Measurements from ENCODE around the gene S100A5. TPM values are rescaled to one million over a fixed set of nuclear protein-coding genes. Genes with fewer than 3 reads are reported as not detected.
"Not testable (repeated sequence)": the region's sequence is repeated elsewhere in the genome, so short reads cannot be mapped to it uniquely, and the experiment has no call there.

Gene S100A5
- polyA plus RNA-seq, 2 of the 4 experiments (the other 2 are of a cell fraction), result 0.45 to 0.68 TPM

DNA sequence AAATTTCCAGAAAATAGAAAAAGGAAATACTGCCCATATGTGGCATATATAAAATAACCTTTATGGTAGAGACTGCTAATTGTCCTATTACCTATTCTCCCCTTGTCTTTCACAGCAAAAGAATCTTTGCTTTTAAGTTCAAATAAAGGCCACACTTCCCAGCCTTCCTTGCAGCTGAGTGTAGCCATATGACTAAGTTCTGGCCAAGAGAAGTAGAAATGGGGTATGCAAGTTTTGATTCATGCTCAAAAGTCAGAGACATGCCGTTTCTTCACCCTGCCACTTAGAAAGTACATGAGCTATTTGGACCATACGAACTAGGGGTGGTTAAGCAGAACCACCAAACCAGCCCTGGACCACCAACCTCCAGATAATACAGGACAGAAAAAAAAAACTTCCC, 43.2 kb upstream of the S100A5 start:
- TF ChIP-seq, protein P1, sequence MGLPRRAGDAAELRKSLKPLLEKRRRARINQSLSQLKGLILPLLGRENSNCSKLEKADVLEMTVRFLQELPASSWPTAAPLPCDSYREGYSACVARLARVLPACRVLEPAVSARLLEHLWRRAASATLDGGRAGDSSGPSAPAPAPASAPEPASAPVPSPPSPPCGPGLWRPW (IDR thresholded peaks at IDR 0.05), result no peak
- TF ChIP-seq MAZ (IDR thresholded peaks at IDR 0.05; ENCODE audit: borderline replicate concordance, low read depth, low read length), result no peak
- no peak for TF ChIP-seq PHF8 (IDR thresholded peaks at IDR 0.05; ENCODE audit: borderline replicate concordance, low read depth)
- TF ChIP-seq CHD2 (IDR thresholded peaks at IDR 0.05; ENCODE audit: low read length, partially characterized antibody), result no peak
- TF ChIP-seq REST (IDR thresholded peaks at IDR 0.05), result no peak
- TF ChIP-seq POLR2A (IDR thresholded peaks at IDR 0.05; ENCODE audit: low read length), result no peak
- no peak for TF ChIP-seq TP53 (CRISPR knock-in tag; IDR thresholded peaks at IDR 0.05)
- no peak for TF ChIP-seq CHD4 (IDR thresholded peaks at IDR 0.05; ENCODE audit: borderline replicate concordance)
- no peak for TF ChIP-seq FOSL2 (IDR thresholded peaks at IDR 0.05)
- TF ChIP-seq FOSL2 (CRISPR knock-in tag; IDR thresholded peaks at IDR 0.05), result no peak
- TF ChIP-seq SREBF2 (IDR thresholded peaks at IDR 0.05), result no peak
- TF ChIP-seq RFX5 (IDR thresholded peaks at IDR 0.05), result no peak
- TF ChIP-seq, protein P2, sequence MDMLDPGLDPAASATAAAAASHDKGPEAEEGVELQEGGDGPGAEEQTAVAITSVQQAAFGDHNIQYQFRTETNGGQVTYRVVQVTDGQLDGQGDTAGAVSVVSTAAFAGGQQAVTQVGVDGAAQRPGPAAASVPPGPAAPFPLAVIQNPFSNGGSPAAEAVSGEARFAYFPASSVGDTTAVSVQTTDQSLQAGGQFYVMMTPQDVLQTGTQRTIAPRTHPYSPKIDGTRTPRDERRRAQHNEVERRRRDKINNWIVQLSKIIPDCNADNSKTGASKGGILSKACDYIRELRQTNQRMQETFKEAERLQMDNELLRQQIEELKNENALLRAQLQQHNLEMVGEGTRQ (IDR thresholded peaks at IDR 0.05), result no peak
- TF ChIP-seq HOXB13 (CRISPR knock-in tag; IDR thresholded peaks at IDR 0.05; ENCODE audit: low read depth), result no peak
- TF ChIP-seq ESRRA (IDR thresholded peaks at IDR 0.05; ENCODE audit: borderline replicate concordance, low read length), result no peak
- TF ChIP-seq ELK1 (IDR thresholded peaks at IDR 0.05; ENCODE audit: low read depth, low read length), result no peak
- TF ChIP-seq NFE2L2 (conservative IDR thresholded peaks at IDR 0.05; ENCODE audit: low read length), result no peak
- TF ChIP-seq RAD21 (conservative IDR thresholded peaks at IDR 0.05 in 1 of 2, IDR thresholded peaks at IDR 0.05 in 1 of 2), result no peak
- no peak overlapping the region for H3K27ac ChIP-seq
- H3K4me1 ChIP-seq, result peaks cover 7% of the 10 kb centered on the region; the same call in 1 of the 3 replicates
- FAIRE-seq, result no peak
- DNase-seq (ENCODE audit: low read depth in 1 of 2, low spot score in 1 of 2), result no peak
- CTCF ChIA-PET, result interaction anchor here (0.7 to 2.1 kb wide), 3 partner anchors 9 to 50 kb away, joined by 3 to 7 read pairs (median 5); partner anchors contain the start of genes CHTOP, S100A1 and S100A13
- no peak overlapping the region for H3K4me3 ChIP-seq
- no peak overlapping the region for H3K4me2 ChIP-seq
- WGBS (ENCODE audit: missing lambda C conversion rate), result 61% methylated on average over 2 of the region's 2 CpGs
- POLR2A ChIA-PET, result interaction anchor here (1.3 kb wide), 1 partner anchor 43 kb away, joined by 3 read pairs; the partner anchor contains the start of gene S100A13
- ATAC-seq, result no peak
- no peaks in the 10 kb centered on the region for H3K9me3 ChIP-seq

DNA sequence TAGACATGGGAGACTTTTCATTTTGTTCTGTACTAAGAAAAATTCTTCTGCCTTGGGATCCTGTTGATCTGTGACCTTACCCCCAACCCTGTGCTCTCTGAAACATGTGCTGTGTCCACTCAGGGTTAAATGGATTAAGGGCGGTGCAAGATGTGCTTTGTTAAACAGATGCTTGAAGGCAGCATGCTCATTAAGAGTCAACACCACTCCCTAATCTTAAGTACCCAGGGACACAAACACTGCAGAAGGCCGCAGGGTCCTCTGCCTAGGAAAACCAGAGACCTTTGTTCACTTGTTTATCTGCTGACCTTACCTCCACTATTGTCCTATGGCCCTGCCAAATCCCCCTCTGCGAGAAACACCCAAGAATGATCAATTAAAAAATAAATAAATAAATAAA, 42.8 kb upstream of the S100A5 start:
- POLR2A ChIA-PET; H3K4me3 ChIP-seq; H3K4me2 ChIP-seq; DNase-seq (ENCODE audit: low read depth in 1 of 2, low spot score in 1 of 2); H3K27ac ChIP-seq; FAIRE-seq; H3K9me3 ChIP-seq; ATAC-seq: not testable (repeated sequence)
- 79% methylated on average over 3 of the region's 3 CpGs for WGBS (ENCODE audit: missing lambda C conversion rate)
- CTCF ChIA-PET, result interaction anchor here (2.1 kb wide), 1 partner anchor 9 kb away, joined by 5 read pairs; no protein-coding TSS in a partner anchor
- peaks cover 11% of the 10 kb centered on the region; the same call in 2 of the 3 replicates for H3K4me1 ChIP-seq

- H3K9me3 ChIP-seq; H3K27ac ChIP-seq; DNase-seq (ENCODE audit: low read depth in 1 of 2, low spot score in 1 of 2); POLR2A ChIA-PET; FAIRE-seq; H3K4me2 ChIP-seq; H3K4me3 ChIP-seq; ATAC-seq: not testable (repeated sequence)
- H3K4me1 ChIP-seq, result peaks cover 18% of the 10 kb centered on the region
- CTCF ChIA-PET, result interaction anchor here (2.3 kb wide), 1 partner anchor 11 kb away, joined by 22 read pairs; no protein-coding TSS in a partner anchor
- WGBS (ENCODE audit: missing lambda C conversion rate), result 94% methylated on average over 12 of the region's 34 CpGs
Measured at GRCh38 chr1:153582836-153583235, 42.1 kb upstream of the S100A5 start.
